ENCODE results near the gene DLGAP1. TPM values are rescaled to one million over a fixed set of nuclear protein-coding genes. Genes with fewer than 3 reads are reported as not detected.

DLGAP1 gene
- total RNA-seq, 1 experiment from 2014 or later, result 0.39 TPM

DNA sequence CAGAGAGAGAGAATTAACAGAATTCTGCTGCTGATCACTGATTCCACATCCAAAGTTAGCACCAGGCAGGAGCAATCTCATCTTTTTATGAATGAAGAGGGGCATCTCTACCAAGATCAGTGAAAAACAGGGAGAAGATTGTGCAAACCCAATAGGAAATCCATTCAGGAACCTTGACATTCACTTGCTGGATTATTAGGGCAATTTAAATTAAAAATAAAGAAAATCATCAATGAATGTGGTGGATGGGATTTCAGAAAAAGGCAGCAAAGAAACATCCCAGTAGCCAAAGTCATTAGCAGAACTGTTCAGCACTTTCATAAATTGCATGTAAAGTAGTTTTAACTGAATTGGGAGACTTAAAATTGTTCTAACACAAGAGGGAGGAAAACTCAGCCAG, 581.9 kb downstream of the DLGAP1 start:
- DNase-seq (ENCODE audit: low read depth, low spot score) (no peak), ATAC-seq (no peak)
- BruUV-seq (replicated peaks), result no TSS peak
- H4K20me1 ChIP-seq (ENCODE audit: insufficient read depth), result no peaks in the 10 kb centered on the region
- no peaks in the 10 kb centered on the region for H3K9me3 ChIP-seq (ENCODE audit: control insufficient read depth in 1 of 2, insufficient read depth in 1 of 2, low read depth in 1 of 2, low read length in 2 of 2)
- ChIA-PET RAD21 (ENCODE audit: low non-redundant PET in 1 of 2, low total read pairs in 2 of 2, uncharacterized antibody in 2 of 2, unreplicated experiment in 2 of 2) (no interaction called here), CTCF (no interaction called here), POLR2A (no interaction called here)
- no peak overlapping the region for H3K4me3 ChIP-seq (replicated peaks in 1 of 2; ENCODE audit: low read depth in 1 of 2, low read length in 2 of 2)
- no peaks in the 10 kb centered on the region for H3K9me2 ChIP-seq (ENCODE audit: insufficient read depth)
- intact Hi-C loops (cut with micrococcal nuclease), result loop anchor here (5.0 kb wide), 1 partner anchor 941 kb away; no protein-coding TSS in a partner anchor
- no peak overlapping the region for H3K4me2 ChIP-seq (ENCODE audit: low read length)
- H3K4me1 ChIP-seq (ENCODE audit: control insufficient read depth in 1 of 2, insufficient read depth in 2 of 2, low read length in 2 of 2), result no peaks in the 10 kb centered on the region
- TF ChIP-seq TCF7L2 (IDR thresholded peaks at IDR 0.05; ENCODE audit: borderline replicate concordance, extremely low read depth, insufficient read depth, insufficient read length) (no peak), ZFX (IDR thresholded peaks at IDR 0.05) (no peak), YY1 (IDR thresholded peaks at IDR 0.05; ENCODE audit: extremely low read depth, insufficient replicate concordance, low read depth, low read length) (no peak), ELF1 (IDR thresholded peaks at IDR 0.05; ENCODE audit: borderline replicate concordance, low read depth) (no peak), FOSL1 (IDR thresholded peaks at IDR 0.05; ENCODE audit: low read depth) (no peak), CEBPB (IDR thresholded peaks at IDR 0.05; ENCODE audit: low read depth) (no peak)
- TF ChIP-seq, protein P1, sequence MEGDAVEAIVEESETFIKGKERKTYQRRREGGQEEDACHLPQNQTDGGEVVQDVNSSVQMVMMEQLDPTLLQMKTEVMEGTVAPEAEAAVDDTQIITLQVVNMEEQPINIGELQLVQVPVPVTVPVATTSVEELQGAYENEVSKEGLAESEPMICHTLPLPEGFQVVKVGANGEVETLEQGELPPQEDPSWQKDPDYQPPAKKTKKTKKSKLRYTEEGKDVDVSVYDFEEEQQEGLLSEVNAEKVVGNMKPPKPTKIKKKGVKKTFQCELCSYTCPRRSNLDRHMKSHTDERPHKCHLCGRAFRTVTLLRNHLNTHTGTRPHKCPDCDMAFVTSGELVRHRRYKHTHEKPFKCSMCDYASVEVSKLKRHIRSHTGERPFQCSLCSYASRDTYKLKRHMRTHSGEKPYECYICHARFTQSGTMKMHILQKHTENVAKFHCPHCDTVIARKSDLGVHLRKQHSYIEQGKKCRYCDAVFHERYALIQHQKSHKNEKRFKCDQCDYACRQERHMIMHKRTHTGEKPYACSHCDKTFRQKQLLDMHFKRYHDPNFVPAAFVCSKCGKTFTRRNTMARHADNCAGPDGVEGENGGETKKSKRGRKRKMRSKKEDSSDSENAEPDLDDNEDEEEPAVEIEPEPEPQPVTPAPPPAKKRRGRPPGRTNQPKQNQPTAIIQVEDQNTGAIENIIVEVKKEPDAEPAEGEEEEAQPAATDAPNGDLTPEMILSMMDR (IDR thresholded peaks at IDR 0.05 in 2 of 3, conservative IDR thresholded peaks at IDR 0.05 in 1 of 3; ENCODE audit: borderline replicate concordance in 1 of 3, insufficient read depth in 1 of 3, low read depth in 2 of 3, low read length in 2 of 3), result no peak
- no peak overlapping the region for H2AFZ ChIP-seq (ENCODE audit: low read depth, low read length, poor library complexity, severe bottlenecking)
- H3K27ac ChIP-seq (ENCODE audit: low read depth, low read length), result no peak overlapping the region
- H3K27me3 ChIP-seq (ENCODE audit: insufficient read depth, low read length), result peaks cover 73% of the 10 kb centered on the region
- no peak overlapping the region for H3K9ac ChIP-seq (ENCODE audit: low read length)
- no peaks in the 10 kb centered on the region for H3K79me2 ChIP-seq (ENCODE audit: insufficient read depth, low read length)
- H3K36me3 ChIP-seq (ENCODE audit: control insufficient read depth in 1 of 2, insufficient read depth in 2 of 2, low read length in 2 of 2), result no peaks in the 10 kb centered on the region

DNA sequence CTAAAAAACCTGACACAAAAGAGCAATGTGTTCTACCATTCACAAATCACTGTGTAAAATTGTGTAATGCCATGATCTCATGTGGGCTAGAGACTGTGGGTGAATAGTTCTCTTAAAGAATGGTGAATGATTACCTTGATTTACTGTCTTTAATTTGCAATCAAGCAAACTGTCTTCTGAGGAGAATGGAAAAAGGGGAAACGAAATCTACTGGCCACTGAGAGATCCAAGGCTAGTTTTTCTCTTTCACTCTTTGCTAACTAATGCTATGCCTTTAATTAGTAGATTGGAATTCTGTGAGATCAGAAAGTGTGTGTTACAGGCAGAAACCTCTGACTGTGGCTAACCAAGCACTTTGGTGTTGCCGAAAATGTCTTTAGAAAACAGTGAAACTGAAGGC, 582.5 kb downstream of the DLGAP1 start:
- DNase-seq (ENCODE audit: low read depth, low spot score) (no peak), ATAC-seq (no peak)
- Histone ChIP-seq H3K79me2 (ENCODE audit: insufficient read depth, low read length) (no peaks in the 10 kb centered on the region), H3K9ac (ENCODE audit: low read length) (no peak overlapping the region), H3K27ac (ENCODE audit: low read depth, low read length) (no peak overlapping the region), H4K20me1 (ENCODE audit: insufficient read depth) (no peaks in the 10 kb centered on the region), H3K27me3 (ENCODE audit: insufficient read depth, low read length) (peaks cover 69% of the 10 kb centered on the region), H3K9me3 (ENCODE audit: control insufficient read depth in 1 of 2, insufficient read depth in 1 of 2, low read depth in 1 of 2, low read length in 2 of 2) (no peaks in the 10 kb centered on the region), H3K4me1 (ENCODE audit: control insufficient read depth in 1 of 2, insufficient read depth in 2 of 2, low read length in 2 of 2) (no peaks in the 10 kb centered on the region), H3K4me3 (replicated peaks in 1 of 2; ENCODE audit: low read depth in 1 of 2, low read length in 2 of 2) (no peak overlapping the region), H3K4me2 (ENCODE audit: low read length) (no peak overlapping the region), H3K9me2 (ENCODE audit: insufficient read depth) (no peaks in the 10 kb centered on the region), H2AFZ (ENCODE audit: low read depth, low read length, poor library complexity, severe bottlenecking) (no peak overlapping the region), H3K36me3 (ENCODE audit: control insufficient read depth in 1 of 2, insufficient read depth in 2 of 2, low read length in 2 of 2) (no peaks in the 10 kb centered on the region)
- intact Hi-C loops (cut with micrococcal nuclease), result loop anchor here (5.0 kb wide), 1 partner anchor 940 kb away; no protein-coding TSS in a partner anchor
- RAD21 ChIA-PET (ENCODE audit: low non-redundant PET in 1 of 2, low total read pairs in 2 of 2, uncharacterized antibody in 2 of 2, unreplicated experiment in 2 of 2), result no interaction called here
- no TSS peak for BruUV-seq (replicated peaks)
- POLR2A ChIA-PET, result no interaction called here
- CTCF ChIA-PET, result no interaction called here
- TF ChIP-seq, protein P2, sequence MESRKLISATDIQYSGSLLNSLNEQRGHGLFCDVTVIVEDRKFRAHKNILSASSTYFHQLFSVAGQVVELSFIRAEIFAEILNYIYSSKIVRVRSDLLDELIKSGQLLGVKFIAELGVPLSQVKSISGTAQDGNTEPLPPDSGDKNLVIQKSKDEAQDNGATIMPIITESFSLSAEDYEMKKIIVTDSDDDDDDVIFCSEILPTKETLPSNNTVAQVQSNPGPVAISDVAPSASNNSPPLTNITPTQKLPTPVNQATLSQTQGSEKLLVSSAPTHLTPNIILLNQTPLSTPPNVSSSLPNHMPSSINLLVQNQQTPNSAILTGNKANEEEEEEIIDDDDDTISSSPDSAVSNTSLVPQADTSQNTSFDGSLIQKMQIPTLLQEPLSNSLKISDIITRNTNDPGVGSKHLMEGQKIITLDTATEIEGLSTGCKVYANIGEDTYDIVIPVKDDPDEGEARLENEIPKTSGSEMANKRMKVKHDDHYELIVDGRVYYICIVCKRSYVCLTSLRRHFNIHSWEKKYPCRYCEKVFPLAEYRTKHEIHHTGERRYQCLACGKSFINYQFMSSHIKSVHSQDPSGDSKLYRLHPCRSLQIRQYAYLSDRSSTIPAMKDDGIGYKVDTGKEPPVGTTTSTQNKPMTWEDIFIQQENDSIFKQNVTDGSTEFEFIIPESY (IDR thresholded peaks at IDR 0.05; ENCODE audit: extremely low read depth, insufficient replicate concordance, low read length), result no peak
- TF ChIP-seq EZH2phosphoT487 (IDR thresholded peaks at IDR 0.05; ENCODE audit: borderline replicate concordance) (no peak), JUND (IDR thresholded peaks at IDR 0.05) (no peak), FOSL1 (IDR thresholded peaks at IDR 0.05; ENCODE audit: low read depth) (no peak), POLR2A (IDR thresholded peaks at IDR 0.05; ENCODE audit: borderline replicate concordance, extremely low read depth, insufficient read depth, insufficient read length) (no peak), ZNF274 (IDR thresholded peaks at IDR 0.05; ENCODE audit: low read depth, low read length) (no peak), RAD21 (IDR thresholded peaks at IDR 0.05; ENCODE audit: low read depth) (no peak), ELF1 (IDR thresholded peaks at IDR 0.05; ENCODE audit: borderline replicate concordance, low read depth) (no peak)

Data from HCT116 (cell line).